Endothelial cell of umbilical vein (primary cell): ENCODE results near the gene CEACAM1. TPM values are rescaled to one million over a fixed set of nuclear protein-coding genes. Genes with fewer than 3 reads are reported as not detected.

ENCODE experiments used
- BruUV-seq: library from RNA; stranded (reverse); fragments of 400-500 nt; replicated peaks from 2 replicates; lab custom pipeline; 2021; lab: Mats Ljungman, UMichigan
- CTCF ChIA-PET: fragments of 300-600, 350-600 bp; sonication (Branson Sonifier 250); formaldehyde crosslinking; loops from one replicate; lab custom pipeline; 2021; ENCODE audit warnings: antibody characterized with exemption, inconsistent platforms; lab: Charles Lee
- POLR2A ChIA-PET: fragments of 300-600, 350-600 bp; sonication (Branson Sonifier 250); formaldehyde crosslinking; loops from one replicate; lab custom pipeline; 2021; ENCODE audit warnings: antibody characterized with exemption, inconsistent platforms; lab: Charles Lee
- DNase-seq: peaks from one replicate; pipeline ENCODE4 v3.0.0-alpha.2; 2011; ENCODE audit warnings: low read depth, low spot score
- FAIRE-seq: peaks from 2 replicates; lab custom pipeline; 2011; peaks lifted over from hg19 to GRCh38; lab: Jason Lieb, UNC
- H2AFZ ChIP-seq: 2 replicates; pipeline ENCODE4 v1.6.0; 2012; ENCODE audit warnings: low read depth, low read length, control low read depth, inconsistent platforms
- H3K27ac ChIP-seq: 2 replicates; pipeline ENCODE4 v1.5.1; 2011; ENCODE audit warnings: low read depth, mild to moderate bottlenecking, control low read depth, low read length, moderate library complexity; ENCODE audit not compliant: insufficient read depth
- H3K27me3 ChIP-seq, 2 experiments: 2 replicates each; pipeline versions ENCODE4 v1.6.0 to v1.6.1; 2011; ENCODE audit warnings: low read length in 2 of 2, mixed read lengths in 1 of 2; ENCODE audit not compliant: control insufficient read depth in 2 of 2, insufficient read depth in 2 of 2
- H3K36me3 ChIP-seq, 2 experiments: 2 replicates in 1 of 2; 3 replicates in 1 of 2; pipeline ENCODE4 v1.5.1; 2011; ENCODE audit warnings: low read length in 2 of 2, mild to moderate bottlenecking in 1 of 2, moderate library complexity in 1 of 2; ENCODE audit not compliant: control insufficient read depth in 2 of 2, insufficient read depth in 2 of 2; ENCODE audit errors: extremely low read depth in 1 of 2
- H3K4me1 ChIP-seq: 3 replicates; pipeline ENCODE4 v1.5.1; 2011; ENCODE audit warnings: mild to moderate bottlenecking, low read length; ENCODE audit not compliant: control insufficient read depth, insufficient read depth; ENCODE audit errors: extremely low read depth
- H3K4me2 ChIP-seq: 2 replicates; pipeline ENCODE4 v1.6.1; 2011; ENCODE audit warnings: low read length, control low read depth, mixed read lengths; ENCODE audit not compliant: insufficient read depth
- H3K4me3 ChIP-seq, 3 experiments: fragments of 200-600 bp in 1 of 3; sonication (generic), shearing (Covaris generic) in 1 of 3; replicated peaks in 1 of 3; 2 replicates each; pipeline ENCODE4 v1.5.1; 2011 to 2016; ENCODE audit warnings: control low read depth in 3 of 3, low read length in 3 of 3, mild to moderate bottlenecking in 2 of 3, inconsistent platforms in 1 of 3, low read depth in 1 of 3, moderate library complexity in 1 of 3; ENCODE audit not compliant: insufficient read depth in 1 of 3
- H3K79me2 ChIP-seq: 2 replicates; pipeline ENCODE4 v1.6.0; 2012; ENCODE audit warnings: low read length, inconsistent platforms; ENCODE audit not compliant: control insufficient read depth, insufficient read depth
- H3K9ac ChIP-seq: replicated peaks from 2 replicates; pipeline ENCODE3; 2011; ENCODE audit warnings: low read length, control low read depth; ENCODE audit not compliant: insufficient read depth; ENCODE audit errors: extremely low read depth
- H3K9me1 ChIP-seq: replicated peaks from 3 replicates; pipeline ENCODE4 v1.6.0; 2011; ENCODE audit warnings: mild to moderate bottlenecking, low read length; ENCODE audit not compliant: control insufficient read depth, insufficient read depth; ENCODE audit errors: extremely low read depth
- H3K9me3 ChIP-seq: replicated peaks from 2 replicates; pipeline ENCODE4 v1.5.1; 2012; ENCODE audit warnings: low read length, inconsistent platforms; ENCODE audit not compliant: control insufficient read depth, insufficient read depth
- H4K20me1 ChIP-seq: replicated peaks from 2 replicates; pipeline ENCODE3; 2011; ENCODE audit warnings: mild to moderate bottlenecking, low read length; ENCODE audit not compliant: control insufficient read depth, insufficient read depth; ENCODE audit errors: extremely low read depth
- EZH2 ChIP-seq: IDR thresholded peaks from 2 replicates; pipeline ENCODE4 v1.6.1; 2012; ENCODE audit warnings: borderline replicate concordance, low read depth, mild to moderate bottlenecking, moderate library complexity, low read length, inconsistent platforms; ENCODE audit not compliant: severe bottlenecking
- FOS ChIP-seq: IDR thresholded peaks from 2 replicates; pipeline ENCODE4 v1.6.1; 2011; ENCODE audit warnings: mild to moderate bottlenecking, low read length, moderate library complexity, borderline replicate concordance; ENCODE audit not compliant: insufficient read depth
- GATA2 ChIP-seq: IDR thresholded peaks from 2 replicates; pipeline ENCODE4 v1.7.0; 2011; ENCODE audit warnings: low read depth, mild to moderate bottlenecking, moderate library complexity, mixed read lengths, low read length; ENCODE audit not compliant: insufficient read length, insufficient read depth
- JUN ChIP-seq: IDR thresholded peaks from 2 replicates; pipeline ENCODE4 v1.6.1; 2011; ENCODE audit warnings: borderline replicate concordance, low read depth; ENCODE audit not compliant: insufficient read length, insufficient read depth
- MYC ChIP-seq: IDR thresholded peaks from one replicate; pipeline ENCODE4 v1.6.1; 2011; ENCODE audit warnings: mild to moderate bottlenecking, low read depth, low read length
- POLR2A ChIP-seq: IDR thresholded peaks from 2 replicates; pipeline ENCODE4 v1.6.1; 2012; ENCODE audit warnings: low read depth, mild to moderate bottlenecking, control low read depth, low read length
- POLR2AphosphoS5 ChIP-seq: IDR thresholded peaks from 2 replicates; pipeline ENCODE4 v1.6.1; 2012; ENCODE audit warnings: low read depth, mild to moderate bottlenecking, control low read depth, low read length, moderate library complexity; ENCODE audit not compliant: insufficient read depth
- dilution Hi-C: fragments of 300-500 bp; cut with MboI; formaldehyde crosslinking; loops from one replicate; pipeline ENCODE4 v1.15.0; 2019; ENCODE audit warnings: low sequenced_read_pairs; ENCODE audit not compliant: extremely low pct_ligation_motif_present
- intact Hi-C: fragments of 100-400 bp; cut with micrococcal nuclease; formaldehyde crosslinking; loops from one replicate; pipeline ENCODE4 v1.10.0; 2022
- polyA plus RNA-seq, 4 experiments: library from polyadenylated mRNA; depleted of rRNA in 3 of 4; stranded (reverse) in 3 of 4; unstranded in 1 of 4; fragments of >200 nt; gene quantifications; 2 replicates each; pipeline versions ENCODE4 v1.2.1 to v1.2.3, GENCODE V29; 2011 to 2012; ENCODE audit warnings: missing spikeins in 1 of 4
- total RNA-seq: library from RNA; stranded (reverse); gene quantifications from 2 replicates; pipeline ENCODE4 v1.2.3, GENCODE V29; 2021
- TF ChIP-seq, protein P1 (sequence below), 2 donors: IDR thresholded peaks; 1 replicate in 1 of 2; 2 replicates in 1 of 2; pipeline ENCODE4 v1.5.1; 2011; ENCODE audit warnings: low read length in 2 of 2, mild to moderate bottlenecking in 2 of 2, moderate library complexity in 2 of 2, control low read depth in 1 of 2, inconsistent platforms in 1 of 2, low read depth in 1 of 2; ENCODE audit not compliant: insufficient read depth in 1 of 2; ENCODE audit errors: extremely low read depth in 1 of 2
- TF ChIP-seq, protein P2 (sequence below): IDR thresholded peaks from 2 replicates; pipeline ENCODE4 v1.6.1; 2011; ENCODE audit not compliant: insufficient read depth, insufficient read length

The CEACAM1 gene
- total and polyA plus RNA-seq, 2 donors (not counting 3 experiments of a cell fraction or from before 2014, with no cell fraction given) = 3.5 to 3.6 TPM

DNA sequence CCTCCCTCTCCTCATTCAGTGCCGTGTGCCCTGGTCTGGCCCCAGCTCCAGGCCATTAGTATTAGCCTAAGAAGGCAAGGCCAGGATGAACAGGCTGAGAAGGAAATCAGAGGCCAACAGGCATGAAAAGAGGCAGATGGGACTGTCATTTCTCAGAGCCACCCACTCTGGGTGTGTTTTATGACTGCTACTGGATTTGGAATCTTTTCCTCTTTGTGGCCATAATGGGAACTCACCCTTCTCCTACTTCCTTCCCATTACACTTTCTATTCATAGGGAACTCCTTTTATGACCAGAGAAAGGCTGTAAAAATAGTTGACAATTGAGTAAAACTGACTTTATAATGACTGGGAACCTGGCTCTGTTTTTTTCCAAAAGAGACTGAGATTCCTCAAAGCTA, 48.7 kb upstream of the CEACAM1 start:
- intact Hi-C loops (no loop called here), dilution Hi-C loops (no loop called here)
- no peaks in the 10 kb centered on the region for H3K36me3 ChIP-seq
- H3K4me2 ChIP-seq = no peak overlapping the region
- no peak overlapping the region for H3K9ac ChIP-seq
- H3K79me2 ChIP-seq = no peaks in the 10 kb centered on the region
- H3K27ac ChIP-seq = no peak overlapping the region
- H3K4me3 ChIP-seq = no peak overlapping the region
- H3K9me3 ChIP-seq = no peaks in the 10 kb centered on the region
- DNase-seq (no peak), FAIRE-seq (no peak)
- H3K27me3 ChIP-seq = no peaks in the 10 kb centered on the region
- H3K4me1 ChIP-seq = no peaks in the 10 kb centered on the region
- POLR2A ChIA-PET = no interaction called here
- no peaks in the 10 kb centered on the region for H3K9me1 ChIP-seq
- no peaks in the 10 kb centered on the region for H4K20me1 ChIP-seq
- H2AFZ ChIP-seq = no peak overlapping the region
- BruUV-seq = no TSS peak
- CTCF ChIA-PET = no interaction called here
- no peak for TF ChIP-seq JUN
- TF ChIP-seq, protein P1, sequence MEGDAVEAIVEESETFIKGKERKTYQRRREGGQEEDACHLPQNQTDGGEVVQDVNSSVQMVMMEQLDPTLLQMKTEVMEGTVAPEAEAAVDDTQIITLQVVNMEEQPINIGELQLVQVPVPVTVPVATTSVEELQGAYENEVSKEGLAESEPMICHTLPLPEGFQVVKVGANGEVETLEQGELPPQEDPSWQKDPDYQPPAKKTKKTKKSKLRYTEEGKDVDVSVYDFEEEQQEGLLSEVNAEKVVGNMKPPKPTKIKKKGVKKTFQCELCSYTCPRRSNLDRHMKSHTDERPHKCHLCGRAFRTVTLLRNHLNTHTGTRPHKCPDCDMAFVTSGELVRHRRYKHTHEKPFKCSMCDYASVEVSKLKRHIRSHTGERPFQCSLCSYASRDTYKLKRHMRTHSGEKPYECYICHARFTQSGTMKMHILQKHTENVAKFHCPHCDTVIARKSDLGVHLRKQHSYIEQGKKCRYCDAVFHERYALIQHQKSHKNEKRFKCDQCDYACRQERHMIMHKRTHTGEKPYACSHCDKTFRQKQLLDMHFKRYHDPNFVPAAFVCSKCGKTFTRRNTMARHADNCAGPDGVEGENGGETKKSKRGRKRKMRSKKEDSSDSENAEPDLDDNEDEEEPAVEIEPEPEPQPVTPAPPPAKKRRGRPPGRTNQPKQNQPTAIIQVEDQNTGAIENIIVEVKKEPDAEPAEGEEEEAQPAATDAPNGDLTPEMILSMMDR (IDR thresholded peaks at IDR 0.05; ENCODE audit: extremely low read depth in 1 of 2, insufficient read depth in 1 of 2, low read depth in 1 of 2, low read length in 2 of 2) = no peak
- TF ChIP-seq, protein P2, sequence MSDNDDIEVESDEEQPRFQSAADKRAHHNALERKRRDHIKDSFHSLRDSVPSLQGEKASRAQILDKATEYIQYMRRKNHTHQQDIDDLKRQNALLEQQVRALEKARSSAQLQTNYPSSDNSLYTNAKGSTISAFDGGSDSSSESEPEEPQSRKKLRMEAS = no peak
- no peak for TF ChIP-seq POLR2A
- TF ChIP-seq FOS = no peak
- TF ChIP-seq MYC = no peak
- TF ChIP-seq POLR2AphosphoS5 = no peak
- TF ChIP-seq GATA2 = no peak
- no peak for TF ChIP-seq EZH2
